Measurements from ENCODE around the gene KIAA1671. TPM values are rescaled to one million over a fixed set of nuclear protein-coding genes. Genes with fewer than 3 reads are reported as not detected.

The KIAA1671 gene
- polyA plus RNA-seq, 1 of the 3 experiments (the other 2 are of a cell fraction) = 7.4 TPM

- POLR2A ChIA-PET = no interaction called here
- CTCF ChIA-PET = interaction anchor here (1.8 kb wide), 1 partner anchor 15 kb away, joined by 5 read pairs; no protein-coding TSS in a partner anchor
These were observed 44.5 kb downstream of the KIAA1671 start for GRCh38 chr22:24997023-24997422.

More at GRCh38 chr22:24997023-24997422, 44.5 kb downstream of the KIAA1671 start:
- Histone ChIP-seq H3K27ac (ENCODE audit: low read depth in 2 of 2, low read length in 1 of 2) (peak overlapping the region in 1 of 2 experiments; percentile 30; a peak in 1 of 4 replicates), H3K79me2 (ENCODE audit: insufficient read depth) (peaks cover 8% of the 10 kb centered on the region; the same call in 1 of the 2 replicates), H4K20me1 (ENCODE audit: insufficient read depth) (no peaks in the 10 kb centered on the region), H3K36me3 (replicated peaks in 1 of 2; ENCODE audit: control insufficient read depth in 1 of 2, insufficient read depth in 2 of 2, low read length in 1 of 2) (no peaks in the 10 kb centered on the region), H3F3A (replicated peaks; ENCODE audit: insufficient read depth) (peaks cover 7% of the 10 kb centered on the region), H3K27me3 (ENCODE audit: insufficient read depth) (no peaks in the 10 kb centered on the region), H3K9me2 (no peaks in the 10 kb centered on the region), H3K9ac (no peak overlapping the region), H3K4me3 (ENCODE audit: low read depth in 2 of 2, low read length in 1 of 2) (no peak overlapping the region), H3K4me2 (peak overlapping the region; percentile 26; the same call in 1 of the 2 replicates), H3K9me3 (no peaks in the 10 kb centered on the region), H2AFZ (ENCODE audit: low read depth) (no peak overlapping the region), H3K4me1 (ENCODE audit: control insufficient read depth in 1 of 2, insufficient read depth in 2 of 2, low read depth in 1 of 2, low read length in 1 of 2) (peaks cover 15 to 17% of the 10 kb centered on the region in 2 experiments; a peak in 3 of 4 replicates)
- WGBS (ENCODE audit: low lambda C conversion rate) = 84% methylated on average over 6 of the region's 6 CpGs
- DNase-seq = no peak
- TF ChIP-seq MXI1 (IDR thresholded peaks at IDR 0.05; ENCODE audit: low read depth, low read length) = no peak
- TF ChIP-seq EP300 (IDR thresholded peaks at IDR 0.05; ENCODE audit: borderline replicate concordance in 1 of 2, low read depth in 1 of 2, low read length in 1 of 2) = no peak
- TF ChIP-seq ELF1 (IDR thresholded peaks at IDR 0.05) = no peak
- no peak for TF ChIP-seq MAX (IDR thresholded peaks at IDR 0.05; ENCODE audit: low read depth)
- no peak for TF ChIP-seq NRF1 (IDR thresholded peaks at IDR 0.05; ENCODE audit: low read depth, low read length)
- no peak for TF ChIP-seq GABPA (IDR thresholded peaks at IDR 0.05; ENCODE audit: low read depth)
- no peak for TF ChIP-seq SIN3A (IDR thresholded peaks at IDR 0.05; ENCODE audit: borderline replicate concordance, low read depth, low read length)
- no peak for TF ChIP-seq FOSL2 (IDR thresholded peaks at IDR 0.05; ENCODE audit: borderline replicate concordance, low read depth)
- TF ChIP-seq YY1 (IDR thresholded peaks at IDR 0.05; ENCODE audit: low read depth) = no peak
- TF ChIP-seq TEAD4 (IDR thresholded peaks at IDR 0.05; ENCODE audit: borderline replicate concordance, insufficient read depth) = no peak
- no peak for TF ChIP-seq POLR2AphosphoS5 (IDR thresholded peaks at IDR 0.05; ENCODE audit: low read depth, low read length)
- no peak for TF ChIP-seq USF2 (IDR thresholded peaks at IDR 0.05; ENCODE audit: borderline replicate concordance, low read depth, low read length)
- TF ChIP-seq CTCF (IDR thresholded peaks at IDR 0.05) = no peak
- TF ChIP-seq REST (IDR thresholded peaks at IDR 0.05; ENCODE audit: low read depth, low read length) = no peak
- no peak for TF ChIP-seq MEF2A (IDR thresholded peaks at IDR 0.05; ENCODE audit: borderline replicate concordance, low read depth)
